C4-2B (cell line): Measurements from ENCODE around the gene GPX3.
A peak's percentile ranks its signal among the peaks of the same experiment; 100 is the strongest.

Experiments
- H3K27ac ChIP-seq: fragments of 450-650 bp; 2 replicates; pipeline ENCODE4 v1.5.1; 2017
- ZFX ChIP-seq: fragments of 450-650 bp; IDR thresholded peaks from 2 replicates; pipeline ENCODE4 v1.6.1; 2017
- TF ChIP-seq, protein P1 (sequence below): fragments of 450-650 bp; conservative IDR thresholded peaks from 2 replicates; pipeline ENCODE4 v1.5.1; 2017; ENCODE audit warnings: mild to moderate bottlenecking

GPX3 gene

DNA sequence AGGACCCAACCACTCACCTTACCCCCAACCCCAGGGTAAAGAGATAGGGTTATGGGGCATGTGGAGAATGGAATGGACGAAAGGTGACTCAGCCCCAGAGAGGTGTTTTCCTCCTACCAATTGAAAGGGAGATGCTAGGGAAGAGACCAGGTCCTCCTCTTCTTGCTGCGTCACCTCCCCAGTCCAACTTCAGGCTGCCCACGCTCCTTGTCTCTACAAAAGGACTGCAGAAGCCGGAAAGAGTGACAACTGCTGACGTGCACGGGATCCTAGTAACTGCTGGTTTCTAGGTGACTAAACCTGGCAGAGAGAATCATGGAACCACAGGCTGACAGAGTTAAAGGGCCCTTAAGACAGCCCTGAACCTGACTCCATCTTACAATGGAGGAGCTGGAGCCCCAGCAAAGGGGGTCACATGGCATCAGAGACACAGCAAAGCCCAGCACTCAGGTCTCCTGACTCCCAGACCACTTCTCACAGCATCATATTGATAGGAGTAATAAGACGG lies 2.2 kb downstream of the GPX3 start:
- no peak for TF ChIP-seq ZFX
- TF ChIP-seq, protein P1, sequence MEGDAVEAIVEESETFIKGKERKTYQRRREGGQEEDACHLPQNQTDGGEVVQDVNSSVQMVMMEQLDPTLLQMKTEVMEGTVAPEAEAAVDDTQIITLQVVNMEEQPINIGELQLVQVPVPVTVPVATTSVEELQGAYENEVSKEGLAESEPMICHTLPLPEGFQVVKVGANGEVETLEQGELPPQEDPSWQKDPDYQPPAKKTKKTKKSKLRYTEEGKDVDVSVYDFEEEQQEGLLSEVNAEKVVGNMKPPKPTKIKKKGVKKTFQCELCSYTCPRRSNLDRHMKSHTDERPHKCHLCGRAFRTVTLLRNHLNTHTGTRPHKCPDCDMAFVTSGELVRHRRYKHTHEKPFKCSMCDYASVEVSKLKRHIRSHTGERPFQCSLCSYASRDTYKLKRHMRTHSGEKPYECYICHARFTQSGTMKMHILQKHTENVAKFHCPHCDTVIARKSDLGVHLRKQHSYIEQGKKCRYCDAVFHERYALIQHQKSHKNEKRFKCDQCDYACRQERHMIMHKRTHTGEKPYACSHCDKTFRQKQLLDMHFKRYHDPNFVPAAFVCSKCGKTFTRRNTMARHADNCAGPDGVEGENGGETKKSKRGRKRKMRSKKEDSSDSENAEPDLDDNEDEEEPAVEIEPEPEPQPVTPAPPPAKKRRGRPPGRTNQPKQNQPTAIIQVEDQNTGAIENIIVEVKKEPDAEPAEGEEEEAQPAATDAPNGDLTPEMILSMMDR, result no peak

DNA sequence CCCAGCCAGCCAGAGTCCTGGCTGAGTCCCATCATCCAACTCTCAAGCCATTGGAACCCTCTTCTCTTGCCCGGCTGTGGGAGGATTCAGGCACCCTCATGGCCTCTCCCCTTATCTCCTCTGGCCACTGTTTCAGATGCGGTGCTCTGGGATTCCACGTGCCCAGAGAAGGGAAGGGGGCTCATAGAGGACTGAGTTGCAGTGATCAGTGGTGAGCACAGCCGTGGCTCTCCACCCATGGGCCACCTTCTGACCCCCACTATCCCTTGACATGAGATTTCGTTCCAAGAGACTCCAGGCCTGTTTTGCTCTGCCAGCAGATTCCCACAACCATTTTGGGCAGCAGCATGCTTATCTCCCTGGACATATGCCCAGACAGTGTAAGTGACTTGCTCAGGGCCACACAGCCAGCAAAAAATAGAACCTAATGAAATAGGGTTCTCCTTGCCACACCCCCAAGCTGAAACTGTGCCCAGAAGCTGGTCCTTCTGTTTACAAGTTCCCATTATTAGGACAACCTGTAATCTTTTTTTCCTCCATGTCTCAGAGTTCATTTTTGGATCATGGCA lies 2.7 kb downstream of the GPX3 start:
- TF ChIP-seq, protein P1, result no peak
- TF ChIP-seq ZFX, result no peak
- H3K27ac ChIP-seq, result peak overlapping the region; percentile 86

More for the DNA sequence above, 2.2 kb downstream of the GPX3 start:
- H3K27ac ChIP-seq, result peak overlapping the region; percentile 86

DNA sequence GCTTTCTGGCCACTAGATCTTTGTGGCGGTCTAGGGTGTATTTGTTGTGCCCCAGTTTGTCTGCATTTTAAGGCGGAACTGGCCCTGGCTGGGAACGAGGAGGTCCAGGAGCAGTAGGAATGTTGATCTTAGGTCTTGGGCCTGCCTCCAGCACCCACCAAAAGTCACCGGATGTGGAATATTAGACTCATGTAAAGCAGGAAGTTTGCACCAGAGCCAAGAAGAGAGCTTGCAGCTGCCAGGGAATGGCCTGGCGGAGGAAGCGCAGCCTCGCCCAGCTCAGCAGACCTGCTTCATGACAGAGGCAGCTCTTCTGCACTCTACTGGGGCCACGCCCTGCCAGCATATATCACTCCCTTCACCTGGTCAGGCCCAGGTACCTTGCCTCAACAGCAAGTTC lies 3.3 kb downstream of the GPX3 start:
- no peak for TF ChIP-seq ZFX
- TF ChIP-seq, protein P1, result no peak
- H3K27ac ChIP-seq, result peak overlapping the region; percentile 86

DNA sequence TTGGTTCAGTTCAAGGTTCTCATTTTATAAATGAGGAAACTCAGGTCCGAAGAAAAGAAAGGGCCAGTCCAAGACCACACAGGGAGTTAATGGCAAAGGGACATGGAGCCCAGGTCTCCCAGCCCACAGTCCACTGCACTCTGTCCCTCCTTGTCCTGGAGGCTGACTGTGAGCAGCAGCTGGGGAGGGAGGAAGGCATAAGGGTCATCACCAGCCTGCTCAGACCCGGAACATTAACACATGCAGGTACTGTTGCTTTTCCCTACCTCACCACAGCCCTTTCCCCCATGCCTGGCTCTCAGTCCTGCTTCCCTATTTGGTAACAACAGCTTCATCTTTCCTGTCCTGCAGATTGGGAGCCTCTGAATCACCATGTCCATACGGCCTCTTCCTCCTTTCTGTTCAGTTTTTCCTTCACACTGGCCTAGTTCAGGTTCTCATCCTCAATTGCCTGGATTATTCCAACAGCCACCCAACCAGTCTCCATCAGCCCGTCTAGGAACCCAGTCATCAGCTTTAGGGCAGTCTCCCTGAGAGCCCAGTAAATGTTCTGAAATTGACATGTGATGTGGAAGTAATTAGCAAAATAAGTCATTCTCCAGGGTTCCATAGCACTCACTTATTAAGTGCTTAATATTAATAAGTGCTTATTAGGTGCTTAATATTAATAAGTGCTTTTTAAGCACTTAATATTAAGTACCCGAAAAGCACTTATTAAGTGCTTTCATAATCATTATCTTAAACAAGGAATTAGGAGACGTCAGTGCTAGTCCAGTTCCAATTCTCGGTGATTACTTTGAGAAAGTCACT lies 4.3 kb downstream of the GPX3 start:
- H3K27ac ChIP-seq, result peak overlapping the region; percentile 86
- TF ChIP-seq, protein P1, result no peak
- no peak for TF ChIP-seq ZFX

DNA sequence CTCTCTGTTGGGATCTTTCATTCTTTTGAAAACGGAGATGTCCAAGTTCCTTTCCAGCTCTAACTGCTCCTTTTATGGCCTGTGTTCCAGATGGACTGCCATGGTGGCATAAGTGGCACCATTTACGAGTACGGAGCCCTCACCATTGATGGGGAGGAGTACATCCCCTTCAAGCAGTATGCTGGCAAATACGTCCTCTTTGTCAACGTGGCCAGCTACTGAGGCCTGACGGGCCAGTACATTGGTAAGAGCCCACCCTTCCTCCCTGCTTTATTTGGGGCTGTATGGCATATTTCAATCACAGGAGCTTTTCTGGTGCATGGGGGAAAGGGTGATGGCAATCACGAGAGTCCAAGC lies 4.8 kb downstream of the GPX3 start:
- no peak for TF ChIP-seq ZFX
- TF ChIP-seq, protein P1, result no peak
- 0 out of 2 replicates have a peak overlapping the region, but pooled peaks have one; percentile 12 for H3K27ac ChIP-seq

DNA sequence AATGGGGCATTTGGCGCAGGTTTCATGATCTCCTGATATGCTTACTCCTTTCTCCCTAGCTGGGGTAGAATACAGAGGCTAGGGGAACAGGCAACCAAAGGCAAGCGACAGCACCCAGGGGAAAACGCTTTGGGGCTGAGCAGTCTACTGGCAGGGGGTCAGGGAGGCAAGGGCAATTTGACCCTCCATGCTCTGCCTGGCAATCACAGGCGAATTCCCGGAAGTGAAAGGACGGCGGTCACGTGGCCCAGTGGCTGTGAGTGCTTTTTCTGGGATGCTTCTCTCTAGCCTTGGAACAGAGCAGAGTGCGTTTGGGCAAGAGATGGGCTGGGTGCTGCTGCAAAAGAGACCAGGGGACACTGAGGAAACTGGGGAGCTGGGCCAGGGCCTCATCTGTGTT lies 5.7 kb downstream of the GPX3 start:
- H3K27ac ChIP-seq, result no peak overlapping the region
- no peak for TF ChIP-seq ZFX
- TF ChIP-seq, protein P1, result no peak

DNA sequence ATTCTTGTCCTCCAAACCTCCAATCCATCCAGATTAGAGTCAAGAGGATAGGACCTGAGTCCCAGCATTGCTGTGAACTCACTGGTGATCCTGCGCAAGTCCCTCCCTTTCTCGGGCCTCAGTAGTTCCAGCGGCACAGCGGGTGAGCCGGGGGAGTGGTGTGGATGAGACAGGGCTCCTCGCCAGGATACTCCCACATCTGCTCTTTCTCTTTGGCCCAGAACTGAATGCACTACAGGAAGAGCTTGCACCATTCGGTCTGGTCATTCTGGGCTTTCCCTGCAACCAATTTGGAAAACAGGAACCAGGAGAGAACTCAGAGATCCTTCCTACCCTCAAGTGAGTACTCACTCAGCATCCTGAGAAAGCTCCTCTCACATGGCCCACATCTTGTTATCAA lies 6.3 kb downstream of the GPX3 start:
- no peak for TF ChIP-seq ZFX
- TF ChIP-seq, protein P1, result no peak
- H3K27ac ChIP-seq, result no peak overlapping the region
